Gastrocnemius medialis (tissue), 4 donors: ENCODE measurements around the gene PRM2. TPM values are rescaled to one million over a fixed set of nuclear protein-coding genes. Genes with fewer than 3 reads are reported as not detected.

ENCODE experiments used
- ATAC-seq, 2 donors: fragments of 150-250 bp; one replicate each; pipeline ENCODE4 v1.9.1; 2016
- DNase-seq, 2 donors: peaks; one replicate each; pipeline ENCODE4 v3.0.0-alpha.2; 2019
- H3K27ac ChIP-seq, 4 donors: fragments of 200-600 bp; sonication (generic); 1 replicate in 1 of 4; 2 replicates in 3 of 4; pipeline ENCODE4 v1.5.1; 2016 to 2018; ENCODE audit warnings: mild to moderate bottlenecking in 2 of 4, moderate library complexity in 1 of 4
- H3K27me3 ChIP-seq, 3 donors: fragments of 200-600 bp; sonication (generic) in 2 of 3; 1 replicate in 1 of 3; 2 replicates in 2 of 3; pipeline versions ENCODE4 v1.5.1 to v1.6.0; 2016 to 2019; ENCODE audit warnings: mild to moderate bottlenecking in 1 of 3, moderate library complexity in 1 of 3
- H3K36me3 ChIP-seq, 2 donors: fragments of 200-600 bp; sonication (generic) in 1 of 2; one replicate each; pipeline ENCODE4 v1.5.1; 2017 to 2018
- H3K4me1 ChIP-seq, 2 donors: fragments of 200-600 bp; sonication (generic) in 1 of 2; one replicate each; pipeline ENCODE4 v1.5.1; 2016 to 2017; ENCODE audit warnings: mild to moderate bottlenecking in 2 of 2
- H3K4me3 ChIP-seq, 4 donors: fragments of 200-600 bp; sonication (generic) in 3 of 4; 1 replicate in 1 of 4; 2 replicates in 3 of 4; pipeline ENCODE4 v1.5.1; 2016 to 2019; ENCODE audit warnings: mild to moderate bottlenecking in 2 of 4
- H3K9me3 ChIP-seq, 3 donors: fragments of 200-600 bp; sonication (generic) in 2 of 3; 1 replicate in 1 of 3; 2 replicates in 2 of 3; pipeline ENCODE4 v1.5.1; 2016 to 2019
- CTCF ChIP-seq, 5 experiments: fragments of 450-650 bp in 3 of 5; fragments of 200-600 bp in 2 of 5; sonication (generic) in 2 of 5; IDR thresholded peaks in 4 of 5; conservative IDR thresholded peaks in 1 of 5; 1 replicate in 4 of 5; 2 replicates in 1 of 5; pipeline ENCODE4 v1.5.1; 2016 to 2019; ENCODE audit warnings: antibody characterized with exemption in 5 of 5, mild to moderate bottlenecking in 3 of 5, moderate library complexity in 3 of 5
- POLR2A ChIP-seq, 2 donors: fragments of 450-650 bp; IDR thresholded peaks; one replicate each; pipeline ENCODE4 v1.6.1; 2017; ENCODE audit warnings: antibody characterized with exemption in 2 of 2, mild to moderate bottlenecking in 2 of 2, moderate library complexity in 2 of 2
- in situ Hi-C, 4 donors: fragments of 200-750 bp; cut with MboI; loops; one replicate each; pipeline versions ENCODE4 v1.15.0 to v1.8.0; 2017; ENCODE audit warnings: low sequenced_read_pairs in 4 of 4
- intact Hi-C: fragments of 100-400 bp; cut with DNase I; formaldehyde crosslinking; loops from one replicate; pipeline ENCODE4 v1.15.1; 2023; ENCODE audit warnings: low total_unique reads
- total RNA-seq, 4 donors: library from RNA; depleted of rRNA; stranded (reverse); fragments of >200 nt; gene quantifications; one replicate each; pipeline versions ENCODE4 v1.1.0 to v1.2.3, GENCODE V29; 2016

Gene PRM2
- total RNA-seq, 4 donors from 2014 or later = not detected

- no peaks in the 10 kb centered on the region for H3K4me1 ChIP-seq
- H3K9me3 ChIP-seq = no peaks in the 10 kb centered on the region
- TF ChIP-seq POLR2A (IDR thresholded peaks at IDR 0.05) (no peak), CTCF (IDR thresholded peaks at IDR 0.05 in 4 of 5, conservative IDR thresholded peaks at IDR 0.05 in 1 of 5) (no peak)
- no peak overlapping the region for H3K4me3 ChIP-seq
- in situ Hi-C loops (no loop called here), intact Hi-C loops (no loop called here)
- DNase-seq = no peak
- no peaks in the 10 kb centered on the region for H3K27me3 ChIP-seq
- no peaks in the 10 kb centered on the region for H3K36me3 ChIP-seq
- ATAC-seq = no peak
- no peak overlapping the region for H3K27ac ChIP-seq
Measured at GRCh38 chr16:11283820-11284248, 7.6 kb upstream of the PRM2 start.

GRCh38 chr16:11280616-11281522, 4.6 kb upstream of the PRM2 start, which contains the start of gene PRM1:
TSS of gene PRM1 (minus strand) at chr16:11281330. CDS start at chr16:11281238, 92 bp downstream.
- Histone ChIP-seq H3K27me3 (no peaks in the 10 kb centered on the region), H3K4me3 (no peak within 1 kb of the TSS), H3K9me3 (no peaks in the 10 kb centered on the region), H3K27ac (no peak within 1 kb of the TSS), H3K4me1 (no peaks in the 10 kb centered on the region), H3K36me3 (no peaks in the 10 kb centered on the region)
- no peak for ATAC-seq
- TF ChIP-seq POLR2A (IDR thresholded peaks at IDR 0.05) = no peak
- TF ChIP-seq CTCF (IDR thresholded peaks at IDR 0.05 in 4 of 5, conservative IDR thresholded peaks at IDR 0.05 in 1 of 5) = no peak
- in situ Hi-C loops = no loop called here
- DNase-seq = no peak
- intact Hi-C loops = no loop called here

GRCh38 chr16:11278681-11279628, 2.7 kb upstream of the PRM2 start:
- Histone ChIP-seq H3K9me3 (no peaks in the 10 kb centered on the region), H3K36me3 (no peaks in the 10 kb centered on the region), H3K27ac (no peak overlapping the region), H3K4me3 (no peak overlapping the region), H3K4me1 (no peaks in the 10 kb centered on the region), H3K27me3 (no peaks in the 10 kb centered on the region)
- intact Hi-C loops = no loop called here
- TF ChIP-seq CTCF (IDR thresholded peaks at IDR 0.05 in 4 of 5, conservative IDR thresholded peaks at IDR 0.05 in 1 of 5) = no peak
- TF ChIP-seq POLR2A (IDR thresholded peaks at IDR 0.05) = no peak
- DNase-seq = no peak
- ATAC-seq = no peak
- in situ Hi-C loops = no loop called here

GRCh38 chr16:11277607-11278337, 1.5 kb upstream of the PRM2 start:
- Histone ChIP-seq H3K27me3 (no peaks in the 10 kb centered on the region), H3K4me3 (no peak overlapping the region), H3K4me1 (no peaks in the 10 kb centered on the region), H3K9me3 (no peaks in the 10 kb centered on the region), H3K27ac (no peak overlapping the region), H3K36me3 (no peaks in the 10 kb centered on the region)
- no peak for TF ChIP-seq CTCF (IDR thresholded peaks at IDR 0.05 in 4 of 5, conservative IDR thresholded peaks at IDR 0.05 in 1 of 5)
- no peak for TF ChIP-seq POLR2A (IDR thresholded peaks at IDR 0.05)
- intact Hi-C loops = no loop called here
- in situ Hi-C loops = no loop called here
- DNase-seq = no peak
- no peak for ATAC-seq
